ENCODE measurements around the gene GPR137. TPM values are rescaled to one million over a fixed set of nuclear protein-coding genes. Genes with fewer than 3 reads are reported as not detected.

The GPR137 gene
- total and polyA plus RNA-seq, 4 donors, result 6.7 to 22.2 (median 9.0) TPM

DNA sequence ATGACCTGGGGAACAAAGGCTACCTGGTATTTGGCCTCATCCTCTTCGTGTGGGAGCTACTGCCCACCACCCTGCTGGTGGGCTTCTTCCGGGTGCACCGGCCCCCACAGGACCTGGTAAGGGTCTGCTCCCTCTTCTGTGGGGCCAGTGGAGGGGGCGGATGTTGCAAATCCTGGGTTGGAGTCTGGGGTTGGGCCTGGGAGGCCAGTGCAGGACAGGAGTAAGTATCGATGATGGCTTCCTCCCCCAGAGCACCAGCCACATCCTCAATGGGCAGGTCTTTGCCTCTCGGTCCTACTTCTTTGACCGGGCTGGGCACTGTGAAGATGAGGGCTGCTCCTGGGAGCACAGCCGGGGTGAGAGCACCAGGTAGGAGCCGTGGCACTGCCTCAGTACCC lies 2.7 kb downstream of the GPR137 start:
- 96% methylated on average over 9 of the region's 9 CpGs for WGBS
- H3K9ac ChIP-seq (ENCODE audit: low read depth in 1 of 2, low read length in 2 of 2), result no peak overlapping the region

DNA sequence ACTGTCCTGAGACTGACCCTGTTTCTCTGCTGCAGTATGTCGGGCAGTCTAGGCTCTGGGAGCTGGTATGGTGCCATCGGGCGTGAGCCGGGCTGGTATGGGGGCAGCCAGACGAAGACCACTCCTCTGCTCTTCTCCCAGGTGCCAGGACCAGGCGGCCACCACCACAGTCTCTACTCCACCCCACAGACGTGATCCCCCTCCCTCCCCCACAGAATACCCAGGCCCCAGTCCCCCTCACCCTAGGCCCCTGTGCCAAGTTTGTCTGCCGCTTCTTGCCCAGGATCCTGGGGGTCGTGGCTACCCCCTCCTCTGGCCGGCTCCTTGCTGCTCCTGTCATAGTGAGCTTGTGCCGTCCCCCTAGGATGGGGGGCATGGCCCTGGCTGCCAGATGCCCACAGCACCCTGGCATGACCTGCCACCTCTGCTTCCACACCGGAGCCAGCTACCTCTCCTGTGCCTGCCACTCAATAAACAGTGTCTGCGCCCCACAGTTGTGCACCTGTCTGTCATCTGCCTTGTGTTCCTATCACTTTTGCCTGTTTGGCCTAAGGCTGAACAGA lies 3.4 kb downstream of the GPR137 start:
- no peak for DNase-seq (ENCODE audit: low spot score)
- H3K4me3 ChIP-seq (ENCODE audit: low read depth in 1 of 3, low read length in 3 of 3), result no peak overlapping the region
- no peaks in the 10 kb centered on the region for H3K36me3 ChIP-seq (ENCODE audit: control insufficient read depth in 4 of 4, insufficient read depth in 3 of 4, low read depth in 1 of 4, low read length in 3 of 4)
- no peaks in the 10 kb centered on the region for H3K9me3 ChIP-seq (ENCODE audit: control insufficient read depth in 4 of 4, low read length in 3 of 4)
- H3K27me3 ChIP-seq (ENCODE audit: control insufficient read depth in 4 of 4, insufficient read depth in 4 of 4, low read length in 3 of 4), result peaks cover 0 to 4% (median 2%) of the 10 kb centered on the region in 4 donors
- H3K27ac ChIP-seq (ENCODE audit: low read depth in 1 of 2, low read length in 2 of 2), result no peak overlapping the region
- WGBS, result 94% methylated on average over 13 of the region's 13 CpGs
- H3K4me1 ChIP-seq (ENCODE audit: control insufficient read depth in 4 of 4, insufficient read depth in 4 of 4, low read length in 3 of 4), result peaks cover 14 to 41% (median 15%) of the 10 kb centered on the region in 4 donors
- no peak for TF ChIP-seq FOXA1 (IDR thresholded peaks at IDR 0.05)
- no peak for TF ChIP-seq HNF4A (conservative IDR thresholded peaks at IDR 0.05)
- no peak for TF ChIP-seq TAF1 (conservative IDR thresholded peaks at IDR 0.05)
- no peak for TF ChIP-seq FOXA2 (IDR thresholded peaks at IDR 0.05)
- TF ChIP-seq, protein P1, sequence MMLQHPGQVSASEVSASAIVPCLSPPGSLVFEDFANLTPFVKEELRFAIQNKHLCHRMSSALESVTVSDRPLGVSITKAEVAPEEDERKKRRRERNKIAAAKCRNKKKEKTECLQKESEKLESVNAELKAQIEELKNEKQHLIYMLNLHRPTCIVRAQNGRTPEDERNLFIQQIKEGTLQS (IDR thresholded peaks at IDR 0.05), result no peak
- TF ChIP-seq, protein P2, sequence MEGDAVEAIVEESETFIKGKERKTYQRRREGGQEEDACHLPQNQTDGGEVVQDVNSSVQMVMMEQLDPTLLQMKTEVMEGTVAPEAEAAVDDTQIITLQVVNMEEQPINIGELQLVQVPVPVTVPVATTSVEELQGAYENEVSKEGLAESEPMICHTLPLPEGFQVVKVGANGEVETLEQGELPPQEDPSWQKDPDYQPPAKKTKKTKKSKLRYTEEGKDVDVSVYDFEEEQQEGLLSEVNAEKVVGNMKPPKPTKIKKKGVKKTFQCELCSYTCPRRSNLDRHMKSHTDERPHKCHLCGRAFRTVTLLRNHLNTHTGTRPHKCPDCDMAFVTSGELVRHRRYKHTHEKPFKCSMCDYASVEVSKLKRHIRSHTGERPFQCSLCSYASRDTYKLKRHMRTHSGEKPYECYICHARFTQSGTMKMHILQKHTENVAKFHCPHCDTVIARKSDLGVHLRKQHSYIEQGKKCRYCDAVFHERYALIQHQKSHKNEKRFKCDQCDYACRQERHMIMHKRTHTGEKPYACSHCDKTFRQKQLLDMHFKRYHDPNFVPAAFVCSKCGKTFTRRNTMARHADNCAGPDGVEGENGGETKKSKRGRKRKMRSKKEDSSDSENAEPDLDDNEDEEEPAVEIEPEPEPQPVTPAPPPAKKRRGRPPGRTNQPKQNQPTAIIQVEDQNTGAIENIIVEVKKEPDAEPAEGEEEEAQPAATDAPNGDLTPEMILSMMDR (IDR thresholded peaks at IDR 0.05; ENCODE audit: low read depth, low read length, missing input control), result no peak
- H3K9ac ChIP-seq (ENCODE audit: low read depth in 1 of 2, low read length in 2 of 2), result no peak overlapping the region

More for the DNA sequence above, 2.7 kb downstream of the GPR137 start:
- no peak for DNase-seq (ENCODE audit: low spot score)
- no peaks in the 10 kb centered on the region for H3K9me3 ChIP-seq (ENCODE audit: control insufficient read depth in 4 of 4, low read length in 3 of 4)
- no peak for TF ChIP-seq YY1 (IDR thresholded peaks at IDR 0.05)
- no peak for TF ChIP-seq RXRA (IDR thresholded peaks at IDR 0.05)
- TF ChIP-seq EGR1 (IDR thresholded peaks at IDR 0.05; ENCODE audit: low read depth in 2 of 2), result no peak
- no peak for TF ChIP-seq SP1 (IDR thresholded peaks at IDR 0.05)
- TF ChIP-seq, protein P3, sequence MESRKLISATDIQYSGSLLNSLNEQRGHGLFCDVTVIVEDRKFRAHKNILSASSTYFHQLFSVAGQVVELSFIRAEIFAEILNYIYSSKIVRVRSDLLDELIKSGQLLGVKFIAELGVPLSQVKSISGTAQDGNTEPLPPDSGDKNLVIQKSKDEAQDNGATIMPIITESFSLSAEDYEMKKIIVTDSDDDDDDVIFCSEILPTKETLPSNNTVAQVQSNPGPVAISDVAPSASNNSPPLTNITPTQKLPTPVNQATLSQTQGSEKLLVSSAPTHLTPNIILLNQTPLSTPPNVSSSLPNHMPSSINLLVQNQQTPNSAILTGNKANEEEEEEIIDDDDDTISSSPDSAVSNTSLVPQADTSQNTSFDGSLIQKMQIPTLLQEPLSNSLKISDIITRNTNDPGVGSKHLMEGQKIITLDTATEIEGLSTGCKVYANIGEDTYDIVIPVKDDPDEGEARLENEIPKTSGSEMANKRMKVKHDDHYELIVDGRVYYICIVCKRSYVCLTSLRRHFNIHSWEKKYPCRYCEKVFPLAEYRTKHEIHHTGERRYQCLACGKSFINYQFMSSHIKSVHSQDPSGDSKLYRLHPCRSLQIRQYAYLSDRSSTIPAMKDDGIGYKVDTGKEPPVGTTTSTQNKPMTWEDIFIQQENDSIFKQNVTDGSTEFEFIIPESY (IDR thresholded peaks at IDR 0.05), result no peak
- TF ChIP-seq HNF4A (conservative IDR thresholded peaks at IDR 0.05), result no peak
- TF ChIP-seq, protein P1 (IDR thresholded peaks at IDR 0.05), result no peak
- no peak for TF ChIP-seq JUND (IDR thresholded peaks at IDR 0.05)
- TF ChIP-seq RAD21 (IDR thresholded peaks at IDR 0.05), result no peak
- no peak for TF ChIP-seq NR2F2 (IDR thresholded peaks at IDR 0.05)
- no peak for TF ChIP-seq FOXA2 (IDR thresholded peaks at IDR 0.05)
- no peak for TF ChIP-seq GABPA (IDR thresholded peaks at IDR 0.05 in 1 of 2, conservative IDR thresholded peaks at IDR 0.05 in 1 of 2)
- TF ChIP-seq HNF4G (IDR thresholded peaks at IDR 0.05), result no peak
- no peak overlapping the region for H3K4me3 ChIP-seq (ENCODE audit: low read depth in 1 of 3, low read length in 3 of 3)
- no peaks in the 10 kb centered on the region for H3K36me3 ChIP-seq (ENCODE audit: control insufficient read depth in 4 of 4, insufficient read depth in 3 of 4, low read depth in 1 of 4, low read length in 3 of 4)
- peaks cover 0 to 4% (median 2%) of the 10 kb centered on the region in 4 donors for H3K27me3 ChIP-seq (ENCODE audit: control insufficient read depth in 4 of 4, insufficient read depth in 4 of 4, low read length in 3 of 4)
- peaks cover 14 to 46% (median 22%) of the 10 kb centered on the region in 4 donors for H3K4me1 ChIP-seq (ENCODE audit: control insufficient read depth in 4 of 4, insufficient read depth in 4 of 4, low read length in 3 of 4)
- H3K27ac ChIP-seq (ENCODE audit: low read depth in 1 of 2, low read length in 2 of 2), result no peak overlapping the region
